ENCODE results near the gene RMRP. TPM values are rescaled to one million over a fixed set of nuclear protein-coding genes. Genes with fewer than 3 reads are reported as not detected.

Gene RMRP
- total and polyA plus RNA-seq, 4 donors = 44.8 to 39,735 (median 15,277) TPM

DNA sequence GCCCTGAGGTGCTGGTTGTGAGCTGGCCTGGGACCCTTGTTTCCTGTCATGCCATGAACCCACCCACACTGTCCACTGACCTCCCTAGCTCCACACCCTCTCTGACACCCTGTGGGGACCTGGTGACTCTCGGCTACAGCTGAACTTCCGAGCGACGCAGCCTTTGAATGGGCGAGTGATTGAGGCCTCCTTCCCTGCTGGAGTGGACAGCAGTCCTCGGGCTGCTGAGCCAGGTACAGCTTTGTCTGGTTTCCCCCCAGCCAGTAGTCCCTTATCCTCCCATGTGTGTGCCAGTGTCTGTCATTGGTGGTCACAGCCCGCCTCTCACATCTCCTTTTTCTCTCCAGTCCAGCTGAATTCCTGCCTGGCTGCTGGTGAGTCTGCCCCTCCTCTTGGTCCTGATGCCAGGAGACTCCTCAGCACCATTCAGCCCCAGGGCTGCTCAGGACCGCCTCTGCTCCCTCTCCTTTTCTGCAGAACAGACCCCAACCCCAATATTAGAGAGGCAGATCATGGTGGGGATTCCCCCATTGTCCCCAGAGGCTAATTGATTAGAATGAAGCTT lies 22.0 kb upstream of the RMRP start:
- Histone ChIP-seq H3K36me3 (ENCODE audit: control insufficient read depth in 4 of 4, insufficient read depth in 4 of 4, low read length in 4 of 4) (peaks cover 4 to 15% (median 7%) of the 10 kb centered on the region in 4 donors), H3K9me3 (ENCODE audit: control insufficient read depth in 4 of 4, insufficient read depth in 3 of 4, low read length in 3 of 4) (no peaks in the 10 kb centered on the region), H3K27ac (ENCODE audit: low read depth in 1 of 2, low read length in 1 of 2) (no peak overlapping the region), H3K4me3 (no peak overlapping the region), H3K9ac (ENCODE audit: insufficient read depth in 1 of 2, low read length in 2 of 2) (no peak overlapping the region), H3K27me3 (ENCODE audit: control insufficient read depth in 3 of 3, insufficient read depth in 3 of 3, low read length in 2 of 3) (no peaks in the 10 kb centered on the region), H3K4me1 (ENCODE audit: control insufficient read depth in 5 of 5, insufficient read depth in 5 of 5, low read length in 5 of 5) (peaks cover 0 to 17% (median 10%) of the 10 kb centered on the region in 5 donors)
- DNase-seq (no peak), ATAC-seq (ENCODE audit: insufficient read depth, low FRiP score) (no peak)
- TF ChIP-seq, protein P1, sequence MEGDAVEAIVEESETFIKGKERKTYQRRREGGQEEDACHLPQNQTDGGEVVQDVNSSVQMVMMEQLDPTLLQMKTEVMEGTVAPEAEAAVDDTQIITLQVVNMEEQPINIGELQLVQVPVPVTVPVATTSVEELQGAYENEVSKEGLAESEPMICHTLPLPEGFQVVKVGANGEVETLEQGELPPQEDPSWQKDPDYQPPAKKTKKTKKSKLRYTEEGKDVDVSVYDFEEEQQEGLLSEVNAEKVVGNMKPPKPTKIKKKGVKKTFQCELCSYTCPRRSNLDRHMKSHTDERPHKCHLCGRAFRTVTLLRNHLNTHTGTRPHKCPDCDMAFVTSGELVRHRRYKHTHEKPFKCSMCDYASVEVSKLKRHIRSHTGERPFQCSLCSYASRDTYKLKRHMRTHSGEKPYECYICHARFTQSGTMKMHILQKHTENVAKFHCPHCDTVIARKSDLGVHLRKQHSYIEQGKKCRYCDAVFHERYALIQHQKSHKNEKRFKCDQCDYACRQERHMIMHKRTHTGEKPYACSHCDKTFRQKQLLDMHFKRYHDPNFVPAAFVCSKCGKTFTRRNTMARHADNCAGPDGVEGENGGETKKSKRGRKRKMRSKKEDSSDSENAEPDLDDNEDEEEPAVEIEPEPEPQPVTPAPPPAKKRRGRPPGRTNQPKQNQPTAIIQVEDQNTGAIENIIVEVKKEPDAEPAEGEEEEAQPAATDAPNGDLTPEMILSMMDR (IDR thresholded peaks at IDR 0.05; ENCODE audit: control extremely low read depth, extremely low read depth) = no peak
- 91 to 94% methylated on average over 8 of the region's 8 CpGs for WGBS, 2 donors

DNA sequence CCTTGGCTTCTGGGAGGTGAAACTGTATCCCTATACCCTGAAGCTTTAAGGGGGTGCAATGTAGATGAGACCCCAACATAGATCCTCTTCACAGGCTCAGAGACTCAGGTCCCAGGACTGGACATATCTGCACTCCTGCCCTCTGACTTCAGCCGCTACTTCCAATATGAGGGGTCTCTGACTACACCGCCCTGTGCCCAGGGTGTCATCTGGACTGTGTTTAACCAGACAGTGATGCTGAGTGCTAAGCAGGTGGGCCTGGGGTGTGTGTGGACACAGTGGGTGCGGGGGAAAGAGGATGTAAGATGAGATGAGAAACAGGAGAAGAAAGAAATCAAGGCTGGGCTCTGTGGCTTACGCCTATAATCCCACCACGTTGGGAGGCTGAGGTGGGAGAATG lies 21.3 kb upstream of the RMRP start:
- Histone ChIP-seq H3K4me1 (ENCODE audit: control insufficient read depth in 5 of 5, insufficient read depth in 5 of 5, low read length in 5 of 5) (peaks cover 0 to 10% (median 10%) of the 10 kb centered on the region in 5 donors), H3K9me3 (ENCODE audit: control insufficient read depth in 4 of 4, insufficient read depth in 3 of 4, low read length in 3 of 4) (no peaks in the 10 kb centered on the region), H3K27me3 (ENCODE audit: control insufficient read depth in 3 of 3, insufficient read depth in 3 of 3, low read length in 2 of 3) (no peaks in the 10 kb centered on the region), H3K36me3 (ENCODE audit: control insufficient read depth in 4 of 4, insufficient read depth in 4 of 4, low read length in 4 of 4) (peaks cover 0 to 9% (median 5%) of the 10 kb centered on the region in 4 donors), H3K4me3 (no peak overlapping the region), H3K9ac (ENCODE audit: insufficient read depth in 1 of 2, low read length in 2 of 2) (no peak overlapping the region), H3K27ac (ENCODE audit: low read depth in 1 of 2, low read length in 1 of 2) (no peak overlapping the region)
- TF ChIP-seq, protein P1 (IDR thresholded peaks at IDR 0.05; ENCODE audit: control extremely low read depth, extremely low read depth) = no peak
- WGBS, 2 donors = 95 to 96% methylated on average over 5 of the region's 5 CpGs
- DNase-seq = no peak
- no peak for ATAC-seq (ENCODE audit: insufficient read depth, low FRiP score)

DNA sequence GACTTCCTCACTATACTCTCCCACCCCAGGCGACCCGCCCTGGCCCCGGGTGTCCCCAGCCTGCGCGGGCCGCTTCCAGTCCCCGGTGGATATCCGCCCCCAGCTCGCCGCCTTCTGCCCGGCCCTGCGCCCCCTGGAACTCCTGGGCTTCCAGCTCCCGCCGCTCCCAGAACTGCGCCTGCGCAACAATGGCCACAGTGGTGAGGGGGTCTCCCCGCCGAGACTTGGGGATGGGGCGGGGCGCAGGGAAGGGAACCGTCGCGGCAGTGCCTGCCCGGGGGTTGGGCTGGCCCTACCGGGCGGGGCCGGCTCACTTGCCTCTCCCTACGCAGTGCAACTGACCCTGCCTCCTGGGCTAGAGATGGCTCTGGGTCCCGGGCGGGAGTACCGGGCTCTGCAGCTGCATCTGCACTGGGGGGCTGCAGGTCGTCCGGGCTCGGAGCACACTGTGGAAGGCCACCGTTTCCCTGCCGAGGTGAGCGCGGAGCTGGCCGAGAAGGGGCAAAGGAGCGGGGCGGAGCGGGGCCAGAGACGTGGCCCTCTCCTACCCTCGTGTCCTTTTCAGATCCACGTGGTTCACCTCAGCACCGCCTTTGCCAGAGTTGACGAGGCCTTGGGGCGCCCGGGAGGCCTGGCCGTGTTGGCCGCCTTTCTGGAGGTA lies 18.0 kb upstream of the RMRP start:
- 8 to 9% methylated on average over 49 to 51 of the region's 51 CpGs for WGBS, 2 donors
- no peaks in the 10 kb centered on the region for H3K36me3 ChIP-seq (ENCODE audit: control insufficient read depth in 4 of 4, insufficient read depth in 4 of 4, low read length in 4 of 4)
- peaks cover 0 to 10% (median 5%) of the 10 kb centered on the region in 5 donors for H3K4me1 ChIP-seq (ENCODE audit: control insufficient read depth in 5 of 5, insufficient read depth in 5 of 5, low read length in 5 of 5)
- DNase-seq = peak; percentile 91 to 92 (median 91)
- TF ChIP-seq, protein P1 (IDR thresholded peaks at IDR 0.05; ENCODE audit: control extremely low read depth, extremely low read depth) = no peak
- ATAC-seq (ENCODE audit: insufficient read depth, low FRiP score) = no peak
- peak overlapping the region in 1 of 2 donors; percentile 39 for H3K9ac ChIP-seq (ENCODE audit: insufficient read depth in 1 of 2, low read length in 2 of 2)
- H3K27ac ChIP-seq (ENCODE audit: low read depth in 1 of 2, low read length in 1 of 2) = no peak overlapping the region
- peak overlapping the region; percentile 22 for H3K4me3 ChIP-seq
- H3K9me3 ChIP-seq (ENCODE audit: control insufficient read depth in 4 of 4, insufficient read depth in 3 of 4, low read length in 3 of 4) = no peaks in the 10 kb centered on the region
- no peaks in the 10 kb centered on the region for H3K27me3 ChIP-seq (ENCODE audit: control insufficient read depth in 3 of 3, insufficient read depth in 3 of 3, low read length in 2 of 3)

Data from lung (tissue), 12 donors.